ENCODE data around the gene COLEC12.

GRCh38 chr18:396251-396555, 104.3 kb downstream of the COLEC12 start:
- no peak for TF ChIP-seq CTCF (conservative IDR thresholded peaks at IDR 0.05; ENCODE audit: low read length)
- TF ChIP-seq EZH2phosphoT487 (IDR thresholded peaks at IDR 0.05; ENCODE audit: borderline replicate concordance), result no peak
